Renal cortical epithelial cell (primary cell): Measurements from ENCODE around the gene GPD1L. TPM values are rescaled to one million over a fixed set of nuclear protein-coding genes. Genes with fewer than 3 reads are reported as not detected.

Experiments
- total RNA-seq: library from RNA; depleted of rRNA; stranded (reverse); fragments of >200 nt; gene quantifications from 2 replicates; pipeline ENCODE4 v1.2.3, GENCODE V29; 2014

The GPD1L gene
- total RNA-seq, 1 donor from 2014 or later, result 17.2 TPM

Other genes with a start within 250 kb of the GPD1L start
- 17.0 and 78.3 TPM in 2 replicates for gene OSBPL10, start 125.4 kb upstream of the GPD1L start, total RNA-seq
- gene ZNF860, start 124.9 kb upstream of the GPD1L start, total RNA-seq, result 3.3 and 8.6 TPM in 2 replicates
- gene CMTM8, start 132.1 kb downstream of the GPD1L start, total RNA-seq, result 1.6 and 2.6 TPM in 2 replicates